GM19193 (cell line): ENCODE data around the gene MXD1.

Experiments used
- POLR2A ChIP-seq: IDR thresholded peaks from 4 replicates; pipeline ENCODE4 v1.6.1; 2011; ENCODE audit not compliant: insufficient read depth, insufficient read length; ENCODE audit errors: extremely low read depth

The MXD1 gene

DNA sequence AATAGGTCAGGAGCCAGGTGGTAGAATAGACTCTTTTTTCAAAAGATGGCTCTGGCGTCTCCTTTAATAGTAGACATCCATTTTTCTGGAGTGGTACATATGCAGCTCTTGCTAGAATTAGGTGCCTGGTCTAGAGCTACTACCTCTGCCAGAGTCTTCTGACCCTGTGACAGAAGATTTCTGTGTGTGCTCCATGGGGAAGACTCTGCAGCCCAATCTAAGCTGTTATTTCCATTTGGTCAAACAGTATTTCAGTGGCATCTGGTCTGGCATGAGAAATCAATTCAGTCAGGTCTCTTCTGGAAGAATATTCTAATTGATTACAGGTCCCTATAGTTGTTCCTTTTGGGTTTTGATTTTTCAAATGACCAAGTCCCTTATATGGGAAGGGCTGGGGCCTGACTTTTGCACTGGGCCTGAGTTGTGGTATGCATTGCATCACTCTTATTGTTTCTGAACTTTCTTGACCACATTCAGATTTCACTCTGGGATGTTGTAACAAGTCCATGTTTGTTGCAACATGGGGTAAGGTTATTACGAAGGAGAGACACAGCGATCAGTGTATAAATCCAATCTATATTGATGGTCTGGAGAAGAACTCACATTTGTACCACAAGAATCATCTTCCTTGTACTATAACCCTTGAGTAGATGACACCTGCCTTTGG lies 12.1 kb downstream of the MXD1 start:
- TF ChIP-seq POLR2A = no peak

DNA sequence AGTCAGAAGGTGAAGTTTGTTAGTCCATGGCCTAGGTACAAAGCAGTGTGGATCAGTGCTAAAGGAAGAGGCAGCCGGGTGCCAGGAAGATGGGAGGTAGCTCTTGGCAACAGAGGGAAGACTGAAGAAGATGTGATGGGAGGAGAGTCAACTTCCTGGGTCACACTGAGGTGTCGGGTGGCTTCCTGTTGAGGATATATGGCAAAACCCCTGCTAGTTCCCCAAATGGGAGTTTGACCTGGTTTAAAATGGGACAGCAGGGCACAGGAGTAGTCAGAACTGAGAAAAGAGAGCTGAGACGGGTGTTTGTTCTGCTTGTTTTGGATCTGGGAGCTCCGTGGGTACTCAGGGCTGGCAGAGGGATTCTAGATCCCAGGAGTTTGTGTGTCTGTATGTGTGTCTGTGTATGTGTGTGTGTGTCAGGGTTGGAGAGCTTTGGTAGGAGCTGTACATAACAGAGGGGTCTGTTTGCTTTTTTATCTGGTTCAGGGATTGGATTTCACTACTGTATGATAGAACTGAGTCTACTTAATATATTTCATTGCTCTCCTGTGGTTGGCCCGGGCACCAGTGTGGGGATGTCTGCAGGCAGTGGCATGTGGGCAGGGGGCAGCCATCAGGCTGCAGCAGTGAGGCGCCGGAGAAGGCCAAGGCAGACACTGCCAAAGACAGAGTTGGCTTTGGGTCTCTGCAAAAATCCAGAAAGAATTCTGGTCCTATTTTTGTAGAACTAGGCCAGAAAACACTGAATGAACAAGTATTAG lies 17.1 kb downstream of the MXD1 start:
- no peak for TF ChIP-seq POLR2A

DNA sequence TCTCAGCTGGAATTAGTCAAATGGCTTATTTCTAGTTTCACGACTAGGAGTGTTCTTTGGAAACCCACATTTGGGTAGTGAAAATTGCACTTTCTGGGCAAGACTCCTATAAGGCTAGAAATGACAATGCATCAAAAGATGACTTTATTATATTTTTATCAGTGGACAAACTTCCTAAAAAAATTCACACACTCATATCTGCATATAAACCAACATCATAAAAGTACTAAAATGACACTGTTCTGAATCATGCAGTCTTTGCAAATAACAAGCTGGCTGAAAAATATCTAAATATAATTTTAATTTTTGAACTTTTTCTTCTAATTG lies 17.6 kb downstream of the MXD1 start:
- TF ChIP-seq POLR2A = no peak

DNA sequence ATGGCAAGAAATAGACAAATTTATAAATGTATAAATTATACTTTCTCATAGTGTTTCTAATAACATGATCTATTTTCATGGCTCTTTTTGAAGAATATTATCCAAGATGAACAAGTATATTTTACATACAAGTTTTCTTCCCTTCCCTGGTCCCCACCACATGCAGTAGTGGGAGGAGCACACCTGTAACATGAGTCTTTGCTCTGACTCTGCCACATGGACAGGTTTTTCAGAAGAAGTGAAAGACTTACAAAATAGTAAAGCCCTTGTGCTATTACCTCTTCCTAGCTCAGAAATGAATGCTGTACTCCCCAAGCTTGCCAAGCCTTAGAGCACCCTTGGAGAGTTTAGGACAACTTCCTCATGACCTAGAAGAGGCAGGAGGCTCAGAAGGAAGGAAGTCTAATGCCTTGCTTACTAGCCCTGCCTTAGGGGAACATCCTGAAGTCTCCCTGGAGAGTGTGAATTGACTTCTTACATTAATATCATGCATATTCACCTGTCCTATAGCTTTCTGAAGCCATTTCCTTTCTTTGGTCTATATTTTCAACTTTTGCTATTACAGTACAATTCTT lies 18.4 kb downstream of the MXD1 start:
- TF ChIP-seq POLR2A = no peak

DNA sequence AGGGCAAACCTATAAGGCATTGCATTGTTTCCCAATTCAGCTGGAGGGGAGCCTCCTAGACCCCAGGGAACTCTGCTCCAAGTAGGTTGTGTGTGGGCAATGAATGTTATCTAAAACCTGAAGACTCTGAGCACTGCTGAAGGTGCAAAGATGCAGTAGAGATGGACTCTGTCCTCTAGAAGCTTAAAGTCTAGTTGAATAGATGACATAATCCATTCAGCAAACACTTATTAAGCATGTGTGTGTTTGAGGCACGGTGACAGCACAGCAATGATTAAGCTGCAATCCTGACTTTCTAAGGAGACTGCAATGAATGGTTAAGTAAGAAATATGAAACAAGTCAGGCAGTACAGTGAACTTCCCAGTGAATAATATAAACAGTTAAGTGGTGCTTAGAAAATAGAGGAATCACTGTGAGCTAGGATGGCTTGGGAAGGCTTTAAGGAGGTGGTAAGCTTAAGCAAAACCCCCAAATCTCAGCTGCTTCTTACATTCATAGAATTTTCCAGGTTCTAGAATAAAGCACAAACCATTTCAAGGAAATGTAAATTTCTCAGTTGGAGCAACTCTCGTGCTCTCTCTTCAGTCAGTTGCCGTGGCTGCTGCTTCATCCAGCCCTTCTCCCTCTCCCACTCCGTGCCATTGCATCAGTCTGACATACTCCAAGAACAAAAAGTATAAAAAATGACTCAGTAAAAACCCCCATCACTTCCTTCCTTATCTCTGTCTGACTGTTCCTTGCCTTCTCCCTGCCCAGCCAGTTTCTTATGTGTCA lies 19.1 kb downstream of the MXD1 start:
- TF ChIP-seq POLR2A = no peak

DNA sequence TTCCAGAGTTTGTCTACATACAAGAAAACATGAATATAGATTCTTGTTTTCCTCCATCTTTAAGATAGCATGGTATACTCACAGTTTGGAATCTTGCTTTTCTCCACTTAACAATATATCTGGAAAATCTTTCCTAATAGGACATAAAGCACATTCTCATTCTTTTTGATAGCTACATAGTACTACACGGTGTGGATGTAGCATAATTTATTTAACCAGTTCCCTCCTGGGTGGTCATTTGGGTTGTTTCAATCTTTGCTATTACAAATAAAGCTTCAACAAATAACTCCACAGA lies 19.7 kb downstream of the MXD1 start:
- TF ChIP-seq POLR2A = no peak

DNA sequence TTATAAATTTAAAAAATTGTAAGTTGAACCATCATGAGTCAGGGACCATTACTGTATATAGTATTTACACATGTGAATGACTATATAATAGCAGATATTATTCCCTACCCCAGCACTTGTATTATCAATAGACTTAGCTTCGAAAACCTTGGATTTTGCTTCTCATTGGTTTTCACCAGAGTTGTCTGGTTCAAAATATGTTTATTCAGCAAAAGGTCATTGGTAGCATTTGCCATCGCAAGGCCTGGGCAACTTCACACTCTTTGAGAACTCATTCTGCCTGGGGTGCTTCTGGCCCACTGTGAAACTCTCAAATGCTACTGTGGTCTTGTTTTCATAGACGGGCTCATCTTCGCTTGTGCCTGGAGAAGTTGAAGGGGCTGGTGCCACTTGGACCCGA lies 20.1 kb downstream of the MXD1 start:
- TF ChIP-seq POLR2A = no peak

DNA sequence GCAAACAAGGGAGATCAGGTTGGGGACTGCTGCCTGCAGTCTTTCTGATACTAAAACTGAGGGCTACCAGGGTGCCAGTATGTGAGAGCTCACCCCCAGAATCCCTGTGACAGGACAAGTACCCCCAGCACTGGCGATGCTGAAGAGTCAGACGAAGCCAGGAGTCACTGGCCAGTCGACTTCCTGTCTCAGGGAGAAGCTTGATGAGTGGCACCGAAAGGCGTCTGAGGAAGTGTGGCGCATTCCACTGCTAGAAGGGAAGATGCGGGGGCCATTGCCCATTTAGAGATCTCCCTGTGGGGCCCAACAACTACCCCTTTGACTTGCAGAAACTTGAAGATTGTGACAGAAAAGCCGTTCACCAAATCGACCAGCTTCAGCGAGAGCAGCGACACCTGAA lies 22.0 kb downstream of the MXD1 start:
- TF ChIP-seq POLR2A = no peak

DNA sequence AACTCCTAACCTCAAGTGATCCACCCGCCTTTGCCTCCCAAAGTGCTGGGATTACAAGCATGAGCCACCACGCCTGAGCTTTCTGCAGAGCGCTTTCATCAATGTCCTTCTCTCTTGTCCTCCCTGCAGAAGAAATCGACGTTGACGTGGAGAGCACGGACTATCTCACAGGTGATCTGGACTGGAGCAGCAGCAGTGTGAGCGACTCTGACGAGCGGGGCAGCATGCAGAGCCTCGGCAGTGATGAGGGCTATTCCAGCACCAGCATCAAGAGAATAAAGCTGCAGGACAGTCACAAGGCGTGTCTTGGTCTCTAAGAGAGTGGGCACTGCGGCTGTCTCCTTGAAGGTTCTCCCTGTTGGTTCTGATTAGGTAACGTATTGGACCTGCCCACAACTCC lies 23.1 kb downstream of the MXD1 start:
- TF ChIP-seq POLR2A = no peak

DNA sequence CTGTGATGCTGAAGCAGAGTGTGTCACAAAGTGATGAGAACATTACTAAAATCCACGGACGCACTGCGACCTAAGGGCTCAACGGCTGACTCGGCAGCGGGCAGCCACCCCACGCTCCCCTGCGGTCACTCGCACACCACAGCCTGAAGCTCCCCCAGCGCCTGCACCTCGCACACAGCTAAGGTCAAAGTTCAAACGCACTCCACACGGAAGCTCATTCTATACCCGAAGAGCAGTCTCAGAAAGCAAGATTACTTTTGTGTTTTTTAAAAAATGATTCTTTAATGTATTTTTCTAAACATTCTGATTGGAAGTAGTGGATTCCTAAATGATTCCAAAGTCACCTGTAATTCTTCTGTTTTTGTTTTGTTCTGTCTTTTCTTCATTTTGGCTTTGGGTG lies 24.8 kb downstream of the MXD1 start:
- TF ChIP-seq POLR2A = no peak

DNA sequence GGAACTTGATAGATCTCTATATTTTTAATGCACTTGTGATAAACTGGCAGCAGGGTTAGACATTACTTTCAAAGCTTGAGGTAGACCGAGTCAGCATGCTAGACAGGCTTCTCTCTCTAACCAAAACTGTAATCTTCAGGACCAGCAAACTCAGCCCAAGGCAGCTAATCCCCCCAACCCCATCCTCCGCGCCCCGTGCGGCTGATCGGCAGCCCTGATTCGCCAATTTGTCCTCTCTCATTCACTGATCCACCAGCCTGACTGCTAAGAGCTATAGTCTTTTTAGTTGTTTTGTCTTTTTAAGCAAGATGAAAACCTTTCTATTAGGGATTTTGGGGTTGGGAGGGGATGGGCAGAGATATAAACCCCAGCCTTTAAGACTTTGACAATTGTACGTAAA lies 25.8 kb downstream of the MXD1 start:
- no peak for TF ChIP-seq POLR2A

DNA sequence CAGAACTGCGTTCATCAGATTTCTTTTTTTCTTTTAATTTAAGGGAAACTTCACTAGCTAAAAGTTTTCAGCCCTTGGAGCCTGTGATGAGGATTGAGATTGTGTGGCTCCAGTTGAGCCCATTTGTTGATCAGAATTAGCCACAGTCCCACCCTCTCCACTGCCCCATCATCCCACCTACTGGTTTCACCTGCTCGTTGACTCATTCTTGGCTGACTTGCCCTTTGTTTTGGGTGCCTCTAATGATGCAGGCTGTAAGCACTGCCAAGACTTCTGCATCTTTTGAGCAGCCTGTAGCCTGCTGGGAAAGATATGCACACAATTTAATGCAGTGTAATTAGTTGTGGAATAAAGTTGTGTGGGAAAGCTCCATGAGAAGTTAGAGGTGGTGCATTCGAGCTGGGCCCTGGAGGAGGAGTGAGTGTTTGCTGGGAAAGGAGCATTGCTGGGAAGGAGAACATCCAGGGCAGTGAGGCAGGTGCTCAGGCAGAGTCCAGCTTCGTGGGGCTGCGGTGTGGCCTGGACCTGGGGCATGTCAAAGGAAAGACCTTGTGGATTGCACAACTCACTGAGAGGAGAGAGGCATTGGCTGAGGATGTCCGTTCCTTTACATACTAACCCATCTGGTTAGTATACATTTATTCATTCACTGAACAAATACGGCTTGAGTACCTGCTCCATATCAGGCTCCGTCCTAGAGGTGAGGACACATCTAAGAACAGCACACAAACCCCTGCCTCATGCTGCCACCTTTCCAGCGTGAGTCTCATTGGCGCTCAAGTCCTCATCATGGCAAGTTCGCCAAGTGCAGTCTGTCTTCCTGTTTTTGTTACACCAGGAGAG lies 28.3 kb downstream of the MXD1 start:
- no peak for TF ChIP-seq POLR2A

DNA sequence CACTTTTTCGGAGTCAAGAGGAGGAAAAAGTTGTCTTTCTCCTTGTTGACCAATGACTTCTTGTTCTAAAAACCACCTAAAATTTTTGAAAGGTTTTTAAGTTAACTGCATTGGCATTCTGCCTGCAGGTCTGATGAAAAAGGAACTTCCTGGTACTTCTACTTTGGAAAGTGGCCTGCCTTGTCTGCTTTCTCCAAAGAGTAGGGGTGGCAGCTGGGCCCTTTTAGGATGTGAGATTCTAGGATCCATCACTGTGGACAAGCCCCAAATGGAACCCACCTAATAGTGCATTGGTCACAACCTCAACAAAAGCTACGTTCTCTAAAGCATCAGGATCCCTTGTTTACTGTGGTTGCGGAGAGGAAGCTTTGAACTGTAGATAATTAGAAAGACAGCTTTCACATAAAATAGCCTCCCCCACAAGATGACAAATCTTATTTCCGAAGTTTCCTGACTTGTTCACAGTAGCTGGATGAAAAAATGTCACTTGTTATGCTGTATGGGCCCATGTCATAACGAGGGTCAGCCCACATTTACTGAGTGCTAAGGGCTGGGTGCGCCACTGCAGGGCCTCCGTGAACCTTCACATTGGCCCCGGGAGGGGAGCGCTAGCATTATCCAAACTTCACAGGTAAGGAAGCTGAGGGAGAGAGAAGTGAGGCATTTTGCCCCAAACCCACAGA lies 29.1 kb downstream of the MXD1 start:
- TF ChIP-seq POLR2A = no peak

DNA sequence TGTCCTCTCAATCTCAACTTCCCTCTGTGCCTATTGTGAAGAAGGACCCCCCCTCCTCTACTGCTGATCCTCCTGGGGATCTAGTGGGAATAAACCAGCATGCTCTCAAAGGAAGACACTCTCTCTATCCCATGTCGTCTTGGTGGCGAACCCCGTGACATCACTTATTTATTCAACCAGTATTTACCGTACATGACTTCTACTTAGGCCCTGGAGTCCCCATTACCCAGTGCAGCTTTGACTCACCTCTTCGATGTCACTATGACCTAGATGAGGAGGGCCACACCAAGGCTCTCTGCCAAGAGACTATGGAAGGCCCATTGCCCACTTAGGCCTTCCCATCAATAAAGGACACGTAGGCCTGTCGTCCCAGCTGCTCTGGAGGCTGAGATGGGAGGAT lies 29.8 kb downstream of the MXD1 start:
- no peak for TF ChIP-seq POLR2A
